Tibial artery (tissue), 4 donors: ENCODE data around the gene COX7B2.

Experiments
- DNase-seq, 2 donors: peaks; one replicate each; pipeline ENCODE4 v3.0.0-alpha.2; 2019
- H3K27ac ChIP-seq, 2 donors: fragments of 200-600 bp; sonication (generic) in 1 of 2; 1 replicate in 1 of 2; 2 replicates in 1 of 2; pipeline ENCODE4 v1.5.1; 2018 to 2019; ENCODE audit warnings: mild to moderate bottlenecking in 1 of 2
- H3K27me3 ChIP-seq, 2 donors: fragments of 200-600 bp; sonication (generic) in 1 of 2; one replicate each; pipeline versions ENCODE4 v1.5.1 to v1.6.0; 2016 to 2019
- H3K36me3 ChIP-seq, 3 donors: fragments of 200-600 bp; sonication (generic) in 2 of 3; one replicate each; pipeline ENCODE4 v1.5.1; 2016 to 2019; ENCODE audit warnings: mild to moderate bottlenecking in 2 of 3
- H3K4me1 ChIP-seq, 4 donors: fragments of 200-600 bp; sonication (generic) in 2 of 4; 1 replicate in 3 of 4; 2 replicates in 1 of 4; pipeline ENCODE4 v1.5.1; 2016 to 2019
- H3K4me3 ChIP-seq, 2 donors: fragments of 200-600 bp; sonication (generic) in 1 of 2; 1 replicate in 1 of 2; 2 replicates in 1 of 2; pipeline ENCODE4 v1.5.1; 2018 to 2019; ENCODE audit warnings: mild to moderate bottlenecking in 2 of 2
- H3K9me3 ChIP-seq, 3 donors: fragments of 200-600 bp; sonication (generic) in 1 of 3; one replicate each; pipeline ENCODE4 v1.5.1; 2016 to 2019
- CTCF ChIP-seq, 2 experiments: fragments of 200-600 bp in 1 of 2; fragments of 450-650 bp in 1 of 2; IDR thresholded peaks; one replicate each; pipeline ENCODE4 v1.5.1; 2017 to 2019; ENCODE audit warnings: antibody characterized with exemption in 2 of 2, mild to moderate bottlenecking in 1 of 2, moderate library complexity in 1 of 2
- intact Hi-C: fragments of 100-400 bp; cut with DNase I; formaldehyde crosslinking; loops from one replicate; pipeline ENCODE4 v1.15.0; 2023; ENCODE audit warnings: low total_unique reads

COX7B2 gene

GRCh38 chr4:46698891-46699290 lies 210.2 kb downstream of the COX7B2 start:
- Histone ChIP-seq H3K27me3 (no peaks in the 10 kb centered on the region), H3K36me3 (no peaks in the 10 kb centered on the region), H3K27ac (no peak overlapping the region), H3K4me3 (no peak overlapping the region), H3K9me3 (peaks cover 0 to 6% (median 0%) of the 10 kb centered on the region in 3 donors), H3K4me1 (no peaks in the 10 kb centered on the region)
- TF ChIP-seq CTCF (IDR thresholded peaks at IDR 0.05): no peak
- DNase-seq: no peak
- intact Hi-C loops: no loop called here
